ENCODE data around the gene TSPAN14.

The TSPAN14 gene

DNA sequence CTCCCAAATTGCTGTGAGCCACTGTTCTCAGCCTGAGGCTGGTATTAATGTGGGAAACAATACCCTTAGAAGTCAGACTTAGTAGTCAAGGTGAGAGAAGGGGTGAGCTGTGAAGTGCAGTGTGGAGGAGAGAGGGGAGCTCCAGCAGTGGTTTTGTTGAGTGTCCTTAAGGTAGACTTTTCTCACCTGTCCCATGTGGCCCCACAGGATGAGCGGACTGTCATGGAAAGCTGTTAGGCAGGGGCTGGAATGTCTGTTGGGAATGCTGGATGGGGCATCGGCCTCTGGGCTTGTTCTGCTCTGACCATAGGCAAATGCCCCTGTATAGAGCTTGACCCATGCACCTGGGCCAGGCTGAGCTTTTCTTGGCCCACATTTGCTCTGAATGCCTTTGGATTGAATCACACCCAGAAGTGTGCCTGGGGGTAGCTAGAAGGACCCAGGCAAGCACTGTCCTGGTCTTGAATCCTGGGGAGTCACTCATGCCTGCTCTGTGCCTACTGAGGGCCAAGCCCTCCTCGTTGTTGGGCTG, 47.3 kb downstream of the TSPAN14 start:
- Histone ChIP-seq H3K27me3 (ENCODE audit: control insufficient read depth, insufficient read depth, low read length) (no peaks in the 10 kb centered on the region), H3K4me3 (ENCODE audit: low read depth, low read length) (no peak overlapping the region), H3K4me1 (ENCODE audit: control insufficient read depth, insufficient read depth, low read length) (peaks cover 71% of the 10 kb centered on the region), H3K9me3 (ENCODE audit: control insufficient read depth, insufficient read depth, low read depth, low read length) (no peaks in the 10 kb centered on the region), H3K9ac (ENCODE audit: low read length) (no peak overlapping the region), H3K27ac (ENCODE audit: low read depth, low read length) (no peak overlapping the region), H3K36me3 (ENCODE audit: control insufficient read depth, insufficient read depth, low read length) (no peaks in the 10 kb centered on the region)

GRCh38 chr10:80501913-80502521, 47.9 kb downstream of the TSPAN14 start:
- H3K9ac ChIP-seq (ENCODE audit: low read length): no peak overlapping the region
- H3K27ac ChIP-seq (ENCODE audit: low read depth, low read length): no peak overlapping the region
- peaks cover 73% of the 10 kb centered on the region for H3K4me1 ChIP-seq (ENCODE audit: control insufficient read depth, insufficient read depth, low read length)
- no peaks in the 10 kb centered on the region for H3K36me3 ChIP-seq (ENCODE audit: control insufficient read depth, insufficient read depth, low read length)
- no peak overlapping the region for H3K4me3 ChIP-seq (ENCODE audit: low read depth, low read length)
- H3K9me3 ChIP-seq (ENCODE audit: control insufficient read depth, insufficient read depth, low read depth, low read length): no peaks in the 10 kb centered on the region
- H3K27me3 ChIP-seq (ENCODE audit: control insufficient read depth, insufficient read depth, low read length): no peaks in the 10 kb centered on the region

GRCh38 chr10:80502621-80503583, 48.8 kb downstream of the TSPAN14 start:
- Histone ChIP-seq H3K27ac (ENCODE audit: low read depth, low read length) (no peak overlapping the region), H3K4me1 (ENCODE audit: control insufficient read depth, insufficient read depth, low read length) (peaks cover 68% of the 10 kb centered on the region)

DNA sequence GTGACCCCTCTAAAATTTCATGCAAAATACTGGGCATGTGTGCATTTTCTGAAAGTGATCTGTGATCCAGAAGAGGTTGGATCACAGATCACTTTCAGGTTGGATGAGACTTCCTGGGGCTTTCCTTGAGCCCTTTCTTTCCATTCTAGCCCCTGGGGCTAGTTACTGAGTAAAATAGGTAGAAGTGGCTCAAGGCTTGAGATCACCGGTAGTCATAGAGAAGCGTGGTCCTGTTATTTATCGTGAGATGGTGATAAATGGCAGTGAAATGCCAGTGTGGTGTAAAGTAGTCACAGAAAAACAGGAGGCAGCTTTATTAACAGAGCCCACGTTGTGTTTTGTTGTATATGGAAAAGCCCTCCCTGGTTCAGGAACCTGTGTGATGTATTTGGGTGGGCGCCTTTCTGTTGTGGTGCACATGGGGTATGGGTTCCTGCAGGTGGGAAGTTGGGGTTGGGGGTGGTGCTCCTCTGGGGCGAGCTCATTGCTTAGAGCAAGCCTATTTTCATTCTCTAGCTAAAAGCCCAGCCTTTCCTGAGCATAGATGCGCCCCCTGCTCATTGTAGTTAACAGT, 49.6 kb downstream of the TSPAN14 start:
- Histone ChIP-seq H3K27ac (ENCODE audit: low read depth, low read length) (no peak overlapping the region), H3K9ac (ENCODE audit: low read length) (no peak overlapping the region), H3K9me3 (ENCODE audit: control insufficient read depth, insufficient read depth, low read depth, low read length) (no peaks in the 10 kb centered on the region), H3K27me3 (ENCODE audit: control insufficient read depth, insufficient read depth, low read length) (no peaks in the 10 kb centered on the region), H3K4me3 (ENCODE audit: low read depth, low read length) (no peak overlapping the region), H3K4me1 (ENCODE audit: control insufficient read depth, insufficient read depth, low read length) (peaks cover 60% of the 10 kb centered on the region), H3K36me3 (ENCODE audit: control insufficient read depth, insufficient read depth, low read length) (no peaks in the 10 kb centered on the region)

More at GRCh38 chr10:80502621-80503583, 48.8 kb downstream of the TSPAN14 start:
- H3K9ac ChIP-seq (ENCODE audit: low read length): no peak overlapping the region
- no peaks in the 10 kb centered on the region for H3K36me3 ChIP-seq (ENCODE audit: control insufficient read depth, insufficient read depth, low read length)
- no peaks in the 10 kb centered on the region for H3K27me3 ChIP-seq (ENCODE audit: control insufficient read depth, insufficient read depth, low read length)
- no peak overlapping the region for H3K4me3 ChIP-seq (ENCODE audit: low read depth, low read length)
- no peaks in the 10 kb centered on the region for H3K9me3 ChIP-seq (ENCODE audit: control insufficient read depth, insufficient read depth, low read depth, low read length)

DNA sequence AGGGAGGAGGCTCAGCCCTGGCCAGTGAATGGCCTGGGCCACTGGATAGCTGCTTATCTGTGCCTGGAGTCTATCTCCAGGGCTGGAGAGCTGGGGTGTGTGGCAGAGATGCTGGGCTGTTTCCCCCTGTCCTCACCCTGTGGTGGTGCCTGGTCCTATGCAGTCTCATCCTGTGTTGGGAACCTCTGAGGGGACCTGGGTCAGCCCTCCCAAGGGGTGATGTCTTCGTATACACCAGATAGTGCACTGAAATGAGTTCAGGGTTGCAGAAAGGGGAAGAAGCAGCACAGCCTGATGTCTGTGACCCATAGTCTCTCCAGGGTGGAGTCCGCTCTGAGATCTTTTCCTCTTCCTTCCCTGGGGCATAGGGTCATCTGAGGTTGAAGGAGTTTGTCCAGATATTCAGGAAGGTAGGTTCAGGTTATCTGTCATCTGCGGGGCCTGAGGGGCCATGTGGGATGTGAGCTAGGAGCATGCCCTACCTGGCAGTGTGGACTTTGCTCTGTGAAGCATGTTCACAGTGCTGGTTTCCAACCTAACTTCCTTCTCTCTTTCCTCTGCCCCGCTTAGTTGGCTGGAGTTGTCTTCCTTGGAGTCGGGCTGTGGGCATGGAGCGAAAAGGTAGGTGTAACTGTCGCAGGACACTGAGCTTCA, 50.2 kb downstream of the TSPAN14 start:
- no peaks in the 10 kb centered on the region for H3K27me3 ChIP-seq (ENCODE audit: control insufficient read depth, insufficient read depth, low read length)
- no peak overlapping the region for H3K9ac ChIP-seq (ENCODE audit: low read length)
- H3K4me1 ChIP-seq (ENCODE audit: control insufficient read depth, insufficient read depth, low read length): peaks cover 57% of the 10 kb centered on the region
- H3K4me3 ChIP-seq (ENCODE audit: low read depth, low read length): no peak overlapping the region
- H3K27ac ChIP-seq (ENCODE audit: low read depth, low read length): no peak overlapping the region
- H3K36me3 ChIP-seq (ENCODE audit: control insufficient read depth, insufficient read depth, low read length): peaks cover 2% of the 10 kb centered on the region; the same call in 1 of the 2 replicates
- H3K9me3 ChIP-seq (ENCODE audit: control insufficient read depth, insufficient read depth, low read depth, low read length): no peaks in the 10 kb centered on the region

DNA sequence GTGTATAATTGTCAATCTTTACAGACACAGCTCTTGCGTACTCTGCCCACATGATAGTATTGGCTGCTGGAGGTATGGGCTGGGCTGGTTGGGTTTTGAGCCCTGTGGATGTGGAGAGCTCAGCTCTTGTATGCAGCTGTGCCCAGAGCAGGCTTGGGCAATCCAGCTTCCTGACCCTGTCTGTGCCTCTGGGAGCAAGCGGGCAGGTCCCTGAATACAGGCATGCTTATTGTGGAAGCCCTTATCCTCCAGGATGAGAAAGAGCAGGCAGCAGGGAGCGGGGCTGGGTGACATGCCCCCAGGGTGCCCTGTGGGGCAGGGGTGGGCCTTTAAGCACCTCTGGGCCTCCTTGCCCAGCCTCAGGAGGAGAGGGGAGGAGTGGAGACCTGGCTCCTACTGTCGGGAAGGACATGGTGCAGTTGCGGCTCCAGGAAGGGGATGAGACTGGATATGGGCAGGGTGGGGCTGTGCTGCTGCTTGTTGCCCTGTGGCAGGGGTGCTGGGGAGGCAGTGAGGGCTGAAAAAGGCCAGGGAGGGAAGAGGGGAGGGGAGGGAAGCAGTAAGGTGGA, 50.9 kb downstream of the TSPAN14 start:
- Histone ChIP-seq H3K27ac (ENCODE audit: low read depth, low read length) (no peak overlapping the region; the same call in 1 of the 2 replicates), H3K27me3 (ENCODE audit: control insufficient read depth, insufficient read depth, low read length) (no peaks in the 10 kb centered on the region), H3K4me3 (ENCODE audit: low read depth, low read length) (no peak overlapping the region), H3K4me1 (ENCODE audit: control insufficient read depth, insufficient read depth, low read length) (peaks cover 56% of the 10 kb centered on the region), H3K36me3 (ENCODE audit: control insufficient read depth, insufficient read depth, low read length) (peaks cover 8% of the 10 kb centered on the region; the same call in 1 of the 2 replicates), H3K9me3 (ENCODE audit: control insufficient read depth, insufficient read depth, low read depth, low read length) (no peaks in the 10 kb centered on the region), H3K9ac (ENCODE audit: low read length) (no peak overlapping the region)

DNA sequence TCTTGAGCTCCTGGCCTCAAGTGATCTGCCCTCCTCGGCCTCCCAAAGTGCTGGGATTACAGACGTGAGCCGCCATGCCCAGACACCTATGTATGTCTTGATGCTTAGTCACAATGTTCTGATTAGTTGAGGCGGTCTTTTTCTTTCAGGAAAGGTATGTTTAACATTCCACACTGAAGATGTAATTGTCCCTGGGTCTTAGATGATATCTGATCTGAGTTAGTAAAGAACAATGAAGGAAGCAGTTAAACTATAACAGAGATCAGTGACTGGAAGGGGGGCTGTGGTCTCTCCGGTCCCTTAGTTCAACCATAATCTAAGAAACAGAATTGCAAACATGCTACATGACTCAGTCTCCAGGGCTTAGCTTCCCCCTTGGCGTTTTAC, 52.1 kb downstream of the TSPAN14 start:
- Histone ChIP-seq H3K9ac (ENCODE audit: low read length) (peak overlapping the region; percentile 30), H3K9me3 (ENCODE audit: control insufficient read depth, insufficient read depth, low read depth, low read length) (no peaks in the 10 kb centered on the region), H3K4me3 (ENCODE audit: low read depth, low read length) (no peak overlapping the region), H3K36me3 (ENCODE audit: control insufficient read depth, insufficient read depth, low read length) (peaks cover 12% of the 10 kb centered on the region; the same call in 1 of the 2 replicates), H3K27me3 (ENCODE audit: control insufficient read depth, insufficient read depth, low read length) (no peaks in the 10 kb centered on the region), H3K27ac (ENCODE audit: low read depth, low read length) (no peak overlapping the region), H3K4me1 (ENCODE audit: control insufficient read depth, insufficient read depth, low read length) (peaks cover 56% of the 10 kb centered on the region)

- Histone ChIP-seq H3K4me1 (ENCODE audit: control insufficient read depth, insufficient read depth, low read length) (peaks cover 49% of the 10 kb centered on the region), H3K27me3 (ENCODE audit: control insufficient read depth, insufficient read depth, low read length) (no peaks in the 10 kb centered on the region), H3K4me3 (ENCODE audit: low read depth, low read length) (no peak overlapping the region), H3K9me3 (ENCODE audit: control insufficient read depth, insufficient read depth, low read depth, low read length) (no peaks in the 10 kb centered on the region), H3K27ac (ENCODE audit: low read depth, low read length) (no peak overlapping the region), H3K36me3 (ENCODE audit: control insufficient read depth, insufficient read depth, low read length) (peaks cover 17% of the 10 kb centered on the region), H3K9ac (ENCODE audit: low read length) (no peak overlapping the region)
Observed at GRCh38 chr10:80506836-80507487, 52.9 kb downstream of the TSPAN14 start.

- H3K36me3 ChIP-seq (ENCODE audit: control insufficient read depth, insufficient read depth, low read length): peaks cover 36% of the 10 kb centered on the region
- no peak overlapping the region for H3K27ac ChIP-seq (ENCODE audit: low read depth, low read length)
- peaks cover 29% of the 10 kb centered on the region for H3K4me1 ChIP-seq (ENCODE audit: control insufficient read depth, insufficient read depth, low read length)
Observed at GRCh38 chr10:80509108-80509402, 54.9 kb downstream of the TSPAN14 start.

More at GRCh38 chr10:80509108-80509402, 54.9 kb downstream of the TSPAN14 start:
- H3K9me3 ChIP-seq (ENCODE audit: control insufficient read depth, insufficient read depth, low read depth, low read length): no peaks in the 10 kb centered on the region
- H3K9ac ChIP-seq (ENCODE audit: low read length): no peak overlapping the region
- H3K4me3 ChIP-seq (ENCODE audit: low read depth, low read length): no peak overlapping the region
- no peaks in the 10 kb centered on the region for H3K27me3 ChIP-seq (ENCODE audit: control insufficient read depth, insufficient read depth, low read length)
